ENCODE data around the gene EDC4. TPM values are rescaled to one million over a fixed set of nuclear protein-coding genes. Genes with fewer than 3 reads are reported as not detected.
A peak's percentile ranks its signal among the peaks of the same experiment; 100 is the strongest.

EDC4 gene
- total RNA-seq, 1 experiment from 2014 or later, result 85.8 TPM

DNA sequence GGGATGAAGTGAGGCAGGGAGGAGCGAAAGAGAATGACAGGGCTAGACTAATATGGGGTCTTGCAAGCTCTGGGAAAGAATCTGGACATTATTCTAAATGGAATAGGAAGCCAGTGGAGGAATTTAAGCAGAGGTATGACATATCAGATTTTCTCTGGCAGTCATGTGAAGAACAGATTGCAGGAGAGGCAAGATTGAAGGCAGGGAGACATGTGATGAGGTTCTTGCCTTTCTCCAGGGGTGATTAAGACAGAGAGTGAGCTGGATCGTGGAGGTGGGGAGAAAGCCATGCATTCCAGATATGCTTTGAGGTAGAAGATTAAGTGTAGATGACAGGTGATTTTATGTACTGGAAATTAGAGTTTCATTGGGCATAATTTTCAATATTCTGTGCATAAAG, 35.0 kb upstream of the EDC4 start:
- BruUV-seq (replicated peaks), result no TSS peak
- CTCF ChIA-PET, result interaction anchor here (1.0 kb wide), 1 partner anchor 21 kb away, joined by 6 read pairs; no protein-coding TSS in a partner anchor
- H3K36me3 Mint-ChIP-seq (ENCODE audit: insufficient read depth, unreplicated experiment), result peaks cover 28% of the 10 kb centered on the region

GRCh38 chr16:67841198-67841815, 31.5 kb upstream of the EDC4 start:
- Mint-ChIP-seq H3K4me3 (ENCODE audit: low read depth, unreplicated experiment) (peak overlapping the region; percentile 99), H3K9me3 (ENCODE audit: low read depth, unreplicated experiment) (no peaks in the 10 kb centered on the region)
- no TSS peak for BruUV-seq (replicated peaks)

More for the DNA sequence above, 35.0 kb upstream of the EDC4 start:
- no peak for TF ChIP-seq CTCF (IDR thresholded peaks at IDR 0.05; ENCODE audit: unreplicated experiment)
- Mint-ChIP-seq H3K27ac (ENCODE audit: unreplicated experiment) (no peak overlapping the region), H3K4me1 (ENCODE audit: low read depth, unreplicated experiment) (peaks cover 13% of the 10 kb centered on the region), H3K27me3 (ENCODE audit: unreplicated experiment) (no peaks in the 10 kb centered on the region), H3K4me3 (ENCODE audit: low read depth, unreplicated experiment) (no peak overlapping the region), H3K9me3 (ENCODE audit: low read depth, unreplicated experiment) (no peaks in the 10 kb centered on the region)
- intact Hi-C loops (cut with micrococcal nuclease; ENCODE audit: unreplicated experiment), result no loop called here
- DNase-seq, result no peak

GRCh38 chr16:67841816-67842508, 30.9 kb upstream of the EDC4 start, which contains the start of gene THAP11:
THAP11 (plus strand) TSS chr16:67842320; CDS start chr16:67842555, 235 bp downstream.
- no TSS peak for BruUV-seq (replicated peaks)
- Mint-ChIP-seq H3K4me1 (ENCODE audit: low read depth, unreplicated experiment) (peaks cover 36% of the 10 kb centered on the region), H3K27me3 (ENCODE audit: unreplicated experiment) (no peaks in the 10 kb centered on the region), H3K9me3 (ENCODE audit: low read depth, unreplicated experiment) (no peaks in the 10 kb centered on the region), H3K27ac (ENCODE audit: unreplicated experiment) (peak within 1 kb of the TSS; percentile 82), H3K4me3 (ENCODE audit: low read depth, unreplicated experiment) (peak within 1 kb of the TSS; percentile 99), H3K36me3 (ENCODE audit: insufficient read depth, unreplicated experiment) (peaks cover 46% of the 10 kb centered on the region)
- CTCF ChIA-PET, result no interaction called here
- peak; percentile 86 for TF ChIP-seq CTCF (IDR thresholded peaks at IDR 0.05; ENCODE audit: unreplicated experiment)
- intact Hi-C loops (cut with micrococcal nuclease; ENCODE audit: unreplicated experiment), result no loop called here
- peak; percentile 97 for DNase-seq

More at GRCh38 chr16:67841198-67841815, 31.5 kb upstream of the EDC4 start:
- Mint-ChIP-seq H3K36me3 (ENCODE audit: insufficient read depth, unreplicated experiment) (peaks cover 40% of the 10 kb centered on the region), H3K4me1 (ENCODE audit: low read depth, unreplicated experiment) (peaks cover 36% of the 10 kb centered on the region), H3K27ac (ENCODE audit: unreplicated experiment) (peak overlapping the region; percentile 82), H3K27me3 (ENCODE audit: unreplicated experiment) (no peaks in the 10 kb centered on the region)
- intact Hi-C loops (cut with micrococcal nuclease; ENCODE audit: unreplicated experiment), result no loop called here
- CTCF ChIA-PET, result interaction anchor here (0.6 to 1.7 kb wide), 2 partner anchors 52 to 94 kb away, joined by 4 to 7 read pairs; partner anchors contain the start of gene PSKH1
- TF ChIP-seq CTCF (IDR thresholded peaks at IDR 0.05; ENCODE audit: unreplicated experiment), result no peak
- DNase-seq, result no peak

DNA sequence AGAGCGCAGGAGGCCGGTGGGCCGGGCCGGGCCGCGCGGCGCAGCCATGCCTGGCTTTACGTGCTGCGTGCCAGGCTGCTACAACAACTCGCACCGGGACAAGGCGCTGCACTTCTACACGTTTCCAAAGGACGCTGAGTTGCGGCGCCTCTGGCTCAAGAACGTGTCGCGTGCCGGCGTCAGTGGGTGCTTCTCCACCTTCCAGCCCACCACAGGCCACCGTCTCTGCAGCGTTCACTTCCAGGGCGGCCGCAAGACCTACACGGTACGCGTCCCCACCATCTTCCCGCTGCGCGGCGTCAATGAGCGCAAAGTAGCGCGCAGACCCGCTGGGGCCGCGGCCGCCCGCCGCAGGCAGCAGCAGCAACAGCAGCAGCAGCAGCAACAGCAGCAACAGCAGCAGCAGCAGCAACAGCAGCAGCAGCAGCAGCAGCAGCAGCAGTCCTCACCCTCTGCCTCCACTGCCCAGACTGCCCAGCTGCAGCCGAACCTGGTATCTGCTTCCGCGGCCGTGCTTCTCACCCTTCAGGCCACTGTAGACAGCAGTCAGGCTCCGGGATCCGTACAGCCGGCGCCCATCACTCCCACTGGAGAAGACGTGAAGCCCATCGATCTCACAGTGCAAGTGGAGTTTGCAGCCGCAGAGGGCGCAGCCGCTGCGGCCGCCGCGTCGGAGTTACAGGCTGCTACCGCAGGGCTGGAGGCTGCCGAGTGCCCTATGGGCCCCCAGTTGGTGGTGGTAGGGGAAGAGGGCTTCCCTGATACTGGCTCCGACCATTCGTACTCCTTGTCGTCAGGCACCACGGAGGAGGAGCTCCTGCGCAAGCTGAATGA, 30.1 kb upstream of the EDC4 start:
- Mint-ChIP-seq H3K36me3 (ENCODE audit: insufficient read depth, unreplicated experiment) (peaks cover 54% of the 10 kb centered on the region), H3K4me3 (ENCODE audit: low read depth, unreplicated experiment) (peak overlapping the region; percentile 99), H3K9me3 (ENCODE audit: low read depth, unreplicated experiment) (no peaks in the 10 kb centered on the region), H3K27me3 (ENCODE audit: unreplicated experiment) (no peaks in the 10 kb centered on the region), H3K27ac (ENCODE audit: unreplicated experiment) (peak overlapping the region; percentile 82), H3K4me1 (ENCODE audit: low read depth, unreplicated experiment) (peaks cover 30% of the 10 kb centered on the region)
- peak; percentile 44 for DNase-seq
- TF ChIP-seq CTCF (IDR thresholded peaks at IDR 0.05; ENCODE audit: unreplicated experiment), result no peak
- BruUV-seq (replicated peaks), result no TSS peak
- CTCF ChIA-PET, result interaction anchor here (0.9 kb wide), 1 partner anchor 27 kb away, joined by 7 read pairs; no protein-coding TSS in a partner anchor
- intact Hi-C loops (cut with micrococcal nuclease; ENCODE audit: unreplicated experiment), result no loop called here

Measured in Calu3 (cell line).